GM10266 (cell line): Measurements from ENCODE around the gene SEL1L3.

Experiments used
- DNase-seq: peaks from one replicate; pipeline ENCODE4 v3.0.0; 2012; ENCODE audit errors: extremely low spot score
- TF ChIP-seq, protein P1 (sequence below): IDR thresholded peaks from 2 replicates; pipeline ENCODE4 v1.5.1; 2012; ENCODE audit warnings: mild to moderate bottlenecking, low read depth; ENCODE audit not compliant: control insufficient read depth, insufficient read depth; ENCODE audit errors: missing control alignments

Gene SEL1L3

DNA sequence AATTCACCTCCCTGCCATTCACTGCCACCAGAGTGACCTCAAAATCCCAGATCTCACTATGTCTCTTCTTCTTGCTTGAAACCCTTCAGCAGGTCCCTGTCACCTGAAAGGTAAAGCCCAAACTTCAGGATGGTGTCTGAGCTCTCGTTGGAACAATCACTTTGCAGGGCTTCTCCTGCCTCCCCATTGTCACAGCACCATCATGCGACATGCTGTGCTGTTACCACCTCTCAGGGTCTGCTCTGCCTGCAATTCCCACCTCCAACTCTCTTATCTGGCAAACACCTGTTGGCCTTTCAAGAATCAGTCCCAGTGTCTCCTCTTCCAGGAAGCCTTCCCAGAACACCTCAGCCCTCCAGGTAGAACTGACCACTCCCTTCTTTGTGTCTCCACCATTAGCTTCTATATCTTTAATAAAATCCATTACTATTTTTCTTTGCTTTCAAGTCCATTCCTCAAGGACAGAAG is 46.2 kb downstream of the SEL1L3 start:
- TF ChIP-seq, protein P1, sequence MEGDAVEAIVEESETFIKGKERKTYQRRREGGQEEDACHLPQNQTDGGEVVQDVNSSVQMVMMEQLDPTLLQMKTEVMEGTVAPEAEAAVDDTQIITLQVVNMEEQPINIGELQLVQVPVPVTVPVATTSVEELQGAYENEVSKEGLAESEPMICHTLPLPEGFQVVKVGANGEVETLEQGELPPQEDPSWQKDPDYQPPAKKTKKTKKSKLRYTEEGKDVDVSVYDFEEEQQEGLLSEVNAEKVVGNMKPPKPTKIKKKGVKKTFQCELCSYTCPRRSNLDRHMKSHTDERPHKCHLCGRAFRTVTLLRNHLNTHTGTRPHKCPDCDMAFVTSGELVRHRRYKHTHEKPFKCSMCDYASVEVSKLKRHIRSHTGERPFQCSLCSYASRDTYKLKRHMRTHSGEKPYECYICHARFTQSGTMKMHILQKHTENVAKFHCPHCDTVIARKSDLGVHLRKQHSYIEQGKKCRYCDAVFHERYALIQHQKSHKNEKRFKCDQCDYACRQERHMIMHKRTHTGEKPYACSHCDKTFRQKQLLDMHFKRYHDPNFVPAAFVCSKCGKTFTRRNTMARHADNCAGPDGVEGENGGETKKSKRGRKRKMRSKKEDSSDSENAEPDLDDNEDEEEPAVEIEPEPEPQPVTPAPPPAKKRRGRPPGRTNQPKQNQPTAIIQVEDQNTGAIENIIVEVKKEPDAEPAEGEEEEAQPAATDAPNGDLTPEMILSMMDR: no peak

DNA sequence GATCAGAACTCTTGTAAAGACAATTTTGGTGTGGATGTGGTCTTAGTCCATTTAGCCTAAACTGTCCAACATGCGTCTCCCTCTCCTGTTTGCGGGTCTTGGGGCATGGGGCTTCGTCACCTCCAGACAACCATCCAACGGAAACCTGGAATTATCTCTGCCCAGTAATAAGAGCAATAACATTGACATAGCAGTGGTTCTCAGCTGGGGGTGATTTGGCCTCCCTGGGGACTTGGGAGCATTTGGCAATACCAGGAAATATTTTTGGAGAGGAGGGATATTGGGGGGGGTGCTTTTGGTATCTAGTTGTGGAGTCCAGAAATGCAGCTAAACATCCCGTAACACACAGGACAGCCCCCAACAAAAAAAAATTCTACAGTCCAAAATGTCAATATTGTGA is 47.2 kb downstream of the SEL1L3 start:
- TF ChIP-seq, protein P1: no peak
- no peak for DNase-seq

More for the DNA sequence above, 46.2 kb downstream of the SEL1L3 start:
- DNase-seq: no peak

DNA sequence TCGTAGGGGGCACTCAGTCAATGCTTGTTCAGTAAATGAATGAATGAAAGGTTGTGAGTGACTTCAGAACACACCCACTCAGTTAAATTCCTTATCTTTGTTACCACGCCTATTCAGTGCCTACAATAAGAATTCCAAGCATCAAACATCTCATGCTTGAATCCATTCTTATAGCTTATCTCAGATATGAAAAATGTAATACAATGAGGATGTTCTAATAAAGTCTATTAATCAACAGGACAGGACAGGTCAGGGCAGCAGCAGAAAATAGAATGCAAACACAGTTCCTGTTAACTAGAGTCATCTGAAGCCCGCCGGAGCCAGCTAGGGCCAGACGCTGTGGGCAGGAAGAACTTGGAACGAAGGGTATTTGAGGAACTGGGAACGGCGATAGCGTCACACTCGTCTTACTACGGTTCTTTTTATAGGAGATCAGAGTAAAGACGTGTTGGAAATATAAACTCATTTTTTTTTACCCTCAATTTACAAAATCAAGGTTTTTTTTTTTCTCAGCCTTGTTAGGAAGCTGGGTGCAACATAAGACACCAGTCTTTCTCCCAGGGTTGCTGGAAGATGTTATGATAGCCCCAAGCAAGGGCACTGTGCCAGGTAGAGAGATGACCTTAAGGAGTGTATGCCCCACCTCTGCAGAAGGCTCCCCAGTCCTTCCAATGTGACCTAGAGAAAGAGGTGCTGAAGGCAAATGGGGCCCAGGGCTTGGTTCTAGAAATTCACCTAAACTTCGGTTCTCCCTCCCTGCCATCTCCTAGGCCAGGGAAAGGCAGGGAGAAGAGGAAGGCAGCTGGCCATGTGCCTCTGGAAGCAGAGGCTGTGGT is 48.3 kb downstream of the SEL1L3 start:
- TF ChIP-seq, protein P1: no peak
- DNase-seq: no peak

DNA sequence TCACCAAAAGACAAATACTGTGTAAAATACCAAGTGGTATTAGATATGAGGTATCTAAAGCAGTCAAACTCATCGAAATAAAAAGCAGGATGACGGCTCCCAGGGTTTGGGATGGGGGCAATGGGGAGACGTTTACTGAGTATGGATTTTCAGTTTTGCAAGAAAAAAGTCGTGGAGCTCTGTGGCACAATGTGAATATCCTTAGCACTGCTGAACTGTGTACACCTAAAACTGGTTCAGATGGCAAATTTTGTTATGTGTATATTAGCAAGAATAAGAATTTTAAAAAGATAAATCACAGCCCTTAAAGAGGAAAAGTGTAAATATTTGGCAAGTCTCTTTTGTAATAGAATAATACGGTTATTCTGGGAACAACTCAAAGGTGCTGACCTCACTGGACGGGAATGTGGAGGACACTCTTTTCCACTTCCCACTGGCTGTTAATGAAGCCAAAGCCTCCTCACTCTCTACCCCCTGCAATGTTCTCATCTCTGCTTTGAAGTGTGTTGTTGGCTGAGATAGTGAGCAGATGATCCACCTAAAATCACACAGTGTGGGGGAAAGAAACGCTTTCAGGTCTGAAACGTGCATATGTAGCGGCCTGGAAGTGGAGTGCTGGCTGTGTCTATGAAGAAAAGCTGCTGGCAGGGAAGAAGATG is 49.2 kb downstream of the SEL1L3 start:
- DNase-seq: no peak
- TF ChIP-seq, protein P1: no peak

DNA sequence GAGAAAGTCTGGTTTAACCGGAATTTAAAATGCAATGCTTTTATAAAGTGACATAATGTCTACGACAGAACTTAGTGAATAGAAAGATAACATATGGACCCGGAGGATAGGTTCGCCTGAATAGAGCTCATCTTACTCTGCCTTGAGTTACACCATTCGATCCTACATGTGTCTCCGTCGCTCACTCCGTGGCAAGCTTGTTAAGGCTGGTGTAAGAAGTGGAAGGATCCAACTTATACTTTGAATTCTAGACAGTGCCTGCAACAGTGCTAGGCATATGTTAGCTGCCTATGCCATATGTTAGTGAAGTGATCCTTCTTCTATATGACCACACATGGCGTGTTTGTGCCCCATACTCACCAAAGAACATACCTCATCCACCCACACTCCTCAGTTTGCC is 50.9 kb downstream of the SEL1L3 start:
- TF ChIP-seq, protein P1: no peak
- no peak for DNase-seq

DNA sequence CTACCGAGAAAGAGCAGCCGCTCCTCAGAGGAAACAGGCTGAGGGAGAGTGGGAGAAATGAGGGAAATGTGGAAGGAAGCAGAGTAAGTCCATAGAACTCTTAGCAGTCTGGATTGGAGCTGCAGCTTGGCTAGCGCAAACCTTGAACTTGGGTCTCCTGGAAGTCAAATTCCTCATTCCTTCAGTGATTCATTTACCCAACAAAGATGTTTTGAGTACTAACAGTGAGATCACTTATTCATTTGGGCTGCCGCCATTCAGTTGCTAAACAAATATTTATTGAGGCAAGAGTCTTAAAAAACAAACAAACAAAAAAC is 51.5 kb downstream of the SEL1L3 start:
- no peak for DNase-seq
- TF ChIP-seq, protein P1: no peak
